Globus pallidus (tissue), 1 donor: Measurements from ENCODE around the gene AFAP1.

ENCODE experiments used
- DNase-seq: peaks from one replicate; pipeline ENCODE4 v3.0.0-alpha.2; 2015; ENCODE audit warnings: low spot score

The AFAP1 gene

DNA sequence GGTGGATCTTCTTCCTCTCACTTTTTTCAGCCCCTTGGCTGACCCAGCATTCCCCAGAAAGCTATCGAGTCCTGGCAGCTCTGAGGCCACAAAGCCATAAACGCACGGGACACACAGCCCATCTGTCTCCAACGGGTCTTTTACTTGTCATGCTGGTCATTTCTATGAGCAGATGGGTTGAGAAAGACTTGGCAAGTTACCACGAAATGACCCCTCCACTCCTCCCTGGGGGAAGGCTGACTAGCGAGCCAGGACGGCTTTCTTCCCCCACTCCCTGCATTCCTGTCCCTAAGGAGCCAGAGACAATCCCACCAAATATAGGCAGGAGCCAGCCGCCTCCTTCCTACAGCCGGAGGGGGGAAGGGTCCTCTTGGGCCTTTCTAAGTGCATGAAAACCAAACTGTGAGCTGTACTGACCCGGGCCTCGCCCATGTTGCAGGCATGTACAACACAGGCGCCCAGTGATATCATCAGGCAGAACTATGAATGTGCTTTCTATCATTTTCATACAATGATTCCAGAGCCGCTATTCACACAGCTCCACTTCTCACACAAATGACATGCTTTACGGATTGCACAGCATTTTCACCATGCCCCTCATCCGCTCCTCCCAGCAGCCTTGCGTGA, 28.6 kb downstream of the AFAP1 start:
- no peak for DNase-seq

DNA sequence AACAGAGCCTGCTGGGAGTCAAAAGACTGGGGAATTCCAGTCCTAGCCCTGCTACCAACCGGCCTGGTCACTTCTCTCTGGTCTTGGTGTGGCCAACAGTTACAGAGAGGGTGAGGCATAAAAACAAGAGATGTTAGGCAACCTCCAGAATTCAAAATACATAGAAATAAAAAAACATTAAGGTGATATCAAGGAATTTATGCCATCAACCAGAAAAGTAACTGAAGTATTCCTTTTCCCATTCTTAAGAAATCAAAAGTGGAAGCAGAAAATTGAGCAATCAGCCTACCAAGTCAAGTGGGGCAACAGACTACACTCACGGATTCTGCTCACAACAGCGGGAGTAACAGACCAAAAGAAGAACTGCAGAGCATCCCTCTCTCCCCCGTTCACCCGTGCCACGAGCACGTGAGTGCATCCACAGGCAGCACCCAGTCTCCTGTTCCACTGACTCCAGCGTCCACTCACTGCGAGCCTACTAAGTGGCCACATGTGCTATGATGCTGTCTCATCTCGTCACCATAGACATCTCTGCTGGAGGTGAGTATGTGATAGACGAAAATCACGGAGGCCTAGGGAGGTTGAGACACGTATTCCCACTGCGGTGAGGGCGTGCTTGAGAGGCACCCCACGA, 29.3 kb downstream of the AFAP1 start:
- no peak for DNase-seq

DNA sequence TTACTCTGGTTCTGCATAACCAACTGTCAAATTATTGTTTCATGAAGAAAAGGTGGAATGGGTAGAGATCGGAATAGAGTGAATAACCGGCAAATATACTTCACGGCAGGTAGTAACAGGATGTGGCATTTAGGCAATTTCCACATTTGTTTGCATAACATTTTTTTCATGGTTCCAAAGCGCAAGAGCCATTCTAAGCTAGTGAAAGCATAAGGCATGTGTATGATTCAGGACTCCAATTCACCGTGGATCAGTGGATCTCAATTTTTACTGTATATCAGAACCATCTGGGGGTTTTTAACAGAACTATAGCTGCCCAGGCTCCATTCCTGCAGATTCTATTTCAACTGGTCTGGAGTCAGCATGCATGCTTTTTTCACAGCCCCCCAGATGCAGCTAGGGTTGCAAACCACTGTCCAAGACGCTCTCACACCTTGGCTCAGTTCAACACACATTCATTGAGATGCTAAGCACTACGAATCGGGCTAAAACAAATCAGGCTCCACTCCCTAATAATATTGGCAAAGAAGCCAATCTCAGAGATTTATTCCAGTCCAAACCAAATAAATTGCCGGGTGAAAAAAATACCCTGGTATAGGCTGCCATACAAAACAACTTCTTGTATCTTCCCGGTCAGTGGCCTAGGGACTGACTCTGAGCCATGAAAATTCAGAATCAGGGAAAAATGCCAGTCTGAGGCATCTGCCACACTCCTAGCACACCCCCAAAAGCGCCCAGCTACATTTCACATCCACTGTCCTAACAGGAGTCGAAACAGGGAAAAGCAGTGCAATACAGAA, 30.0 kb downstream of the AFAP1 start:
- DNase-seq: no peak

DNA sequence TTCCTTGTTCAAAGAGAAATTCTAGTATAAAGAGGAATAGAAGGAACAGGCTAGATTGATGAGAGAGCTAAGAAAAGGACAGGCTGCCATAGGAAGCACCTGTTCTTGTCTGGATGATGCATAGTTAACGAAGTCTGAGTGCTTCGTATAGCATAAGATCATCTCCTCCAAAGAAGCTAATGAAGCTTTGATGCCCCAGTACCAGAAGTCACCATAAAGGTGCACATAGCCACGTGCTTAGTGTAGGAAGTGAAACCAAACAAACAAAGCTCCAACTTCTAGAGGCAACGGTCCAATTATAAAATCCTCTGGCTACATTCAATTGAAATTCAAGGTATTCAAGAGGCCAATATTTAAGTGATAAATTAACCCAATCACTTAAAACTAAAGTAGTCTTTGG, 31.0 kb downstream of the AFAP1 start:
- DNase-seq: no peak

DNA sequence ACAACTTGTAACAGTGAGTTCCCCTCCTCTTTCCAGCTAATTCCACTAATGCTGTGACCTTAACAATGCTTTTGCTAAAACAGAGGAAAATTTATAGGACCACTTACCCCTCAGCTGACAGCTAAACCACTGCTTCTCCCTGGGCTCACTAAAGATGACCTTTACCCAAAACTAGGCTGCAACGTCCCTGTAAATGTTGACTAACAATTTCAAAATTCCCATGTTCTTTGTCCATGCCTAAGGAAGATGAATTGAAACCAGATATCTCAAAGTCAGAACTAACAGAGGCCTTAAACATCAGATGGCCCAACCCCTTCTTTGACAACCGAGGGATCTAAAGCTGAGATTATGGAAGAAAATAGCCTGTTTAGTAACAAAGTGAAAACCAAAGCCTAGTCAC, 32.5 kb downstream of the AFAP1 start:
- no peak for DNase-seq

DNA sequence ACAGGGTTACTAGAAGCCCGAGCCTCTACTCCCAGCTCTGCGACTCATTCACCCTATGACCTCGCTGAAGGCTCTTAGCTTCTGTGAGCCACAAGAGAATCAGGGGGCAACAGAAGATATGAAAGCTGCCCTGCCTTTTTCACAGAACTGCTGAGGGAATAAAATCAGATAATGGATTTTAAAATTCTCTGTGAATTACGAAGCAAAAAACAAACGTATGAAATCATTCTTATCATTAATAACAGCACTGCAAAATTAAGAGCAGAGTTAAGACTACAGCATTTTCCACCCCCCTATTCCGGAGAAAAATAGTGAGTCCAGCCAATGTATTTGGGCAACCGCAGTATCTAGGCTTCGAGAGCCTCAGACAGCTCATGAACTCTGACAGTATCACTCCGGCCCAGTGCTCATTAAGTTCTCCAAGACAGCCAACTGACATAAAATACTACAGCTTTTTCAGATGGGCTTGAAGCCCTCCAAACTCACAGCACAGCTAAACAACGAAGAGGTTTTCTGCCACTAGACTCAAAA, 33.4 kb downstream of the AFAP1 start:
- no peak for DNase-seq

DNA sequence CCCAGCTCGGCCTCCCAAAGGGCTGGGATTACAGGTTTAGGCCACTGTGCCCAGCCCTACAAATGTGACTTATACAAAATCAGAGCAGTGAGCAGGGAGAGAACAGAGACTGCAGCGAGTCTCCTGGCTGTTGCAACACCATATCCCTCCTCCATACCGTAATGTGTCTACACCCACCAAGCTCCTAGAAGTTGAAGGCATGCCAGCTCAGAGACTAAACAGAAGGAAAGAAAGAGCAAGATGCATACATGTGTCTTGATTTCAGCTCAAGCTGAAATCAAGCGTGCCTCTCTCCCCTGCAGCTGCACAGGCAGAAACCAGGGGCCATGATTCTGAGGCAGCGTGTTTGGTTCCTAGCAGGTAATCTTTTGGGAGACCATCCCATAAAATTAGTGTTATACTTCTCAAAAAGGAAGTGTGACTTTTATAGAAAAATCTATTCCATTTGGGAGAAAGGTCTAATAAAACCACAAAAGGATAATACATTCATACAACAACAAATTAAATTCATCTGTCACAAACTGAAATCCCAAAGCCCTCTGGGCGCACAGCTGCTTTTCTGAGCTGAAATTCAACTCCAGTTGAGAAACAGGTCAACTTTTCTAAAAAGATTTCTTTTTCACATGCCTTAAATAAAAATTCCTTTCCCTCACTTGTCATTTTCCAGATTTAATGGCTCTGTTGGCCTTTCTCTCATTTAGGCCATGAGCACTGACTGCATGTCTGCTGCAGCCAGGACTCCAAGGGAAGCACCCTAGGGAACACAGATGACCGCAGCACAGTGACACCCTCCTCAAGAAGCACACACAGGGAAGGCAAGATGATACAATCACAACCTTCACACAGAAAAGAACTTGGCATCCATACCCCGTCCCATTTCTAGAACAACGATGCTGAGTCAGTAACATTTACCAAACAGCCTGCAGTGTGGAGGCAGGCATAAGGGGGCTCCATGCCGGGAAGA, 34.4 kb downstream of the AFAP1 start:
- DNase-seq: no peak

DNA sequence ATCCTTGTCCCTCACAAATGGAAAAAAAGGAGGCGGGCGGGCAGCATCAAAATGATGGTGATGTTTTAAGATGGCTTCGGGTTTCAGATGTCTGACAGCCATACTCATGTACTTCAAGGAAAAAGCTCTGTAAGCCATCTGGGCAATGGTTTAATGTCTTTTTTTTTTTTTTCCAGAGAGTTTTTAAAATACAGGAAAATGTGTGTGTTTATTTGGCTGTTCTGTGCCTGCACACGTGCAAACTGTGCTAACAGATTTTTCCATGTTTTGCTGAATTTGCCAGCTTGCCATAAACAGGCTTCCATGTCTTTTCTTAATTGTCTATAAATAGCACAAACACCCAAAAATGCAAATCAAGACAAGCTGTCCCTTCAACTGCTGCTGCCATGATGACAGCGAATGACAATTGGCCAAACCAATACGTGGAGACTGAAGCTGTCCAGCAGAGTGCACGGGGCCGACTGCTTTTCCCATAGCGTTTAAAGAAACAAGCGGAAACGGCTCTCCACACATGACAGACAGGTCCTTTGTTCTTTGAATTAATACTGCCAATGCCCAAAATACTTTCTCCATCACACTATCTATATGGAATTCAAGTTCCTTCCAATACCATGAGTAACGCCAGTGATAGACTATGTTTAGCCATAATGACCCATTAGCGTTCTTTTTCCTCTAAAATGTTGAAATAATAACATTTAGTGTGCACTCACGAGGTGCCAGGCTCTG, 35.7 kb downstream of the AFAP1 start:
- DNase-seq: no peak

DNA sequence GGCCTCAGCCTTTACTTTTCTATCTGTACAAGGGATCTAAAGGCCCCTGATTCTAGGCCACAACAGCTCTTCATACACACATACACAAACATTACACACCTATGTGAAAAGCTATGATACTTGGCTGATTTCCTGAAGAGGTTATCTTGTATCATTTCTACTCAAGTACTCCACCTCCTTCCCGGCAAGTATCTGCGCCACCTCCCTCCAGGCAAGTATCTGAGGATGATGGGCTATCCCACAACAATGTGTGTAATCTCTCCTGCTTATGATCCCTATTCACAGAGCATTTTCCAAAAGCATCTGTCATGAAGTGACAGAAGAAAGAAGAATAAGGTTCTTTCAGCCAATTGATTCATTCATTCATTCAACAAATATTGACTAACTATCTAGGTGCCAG, 36.8 kb downstream of the AFAP1 start:
- DNase-seq: no peak

DNA sequence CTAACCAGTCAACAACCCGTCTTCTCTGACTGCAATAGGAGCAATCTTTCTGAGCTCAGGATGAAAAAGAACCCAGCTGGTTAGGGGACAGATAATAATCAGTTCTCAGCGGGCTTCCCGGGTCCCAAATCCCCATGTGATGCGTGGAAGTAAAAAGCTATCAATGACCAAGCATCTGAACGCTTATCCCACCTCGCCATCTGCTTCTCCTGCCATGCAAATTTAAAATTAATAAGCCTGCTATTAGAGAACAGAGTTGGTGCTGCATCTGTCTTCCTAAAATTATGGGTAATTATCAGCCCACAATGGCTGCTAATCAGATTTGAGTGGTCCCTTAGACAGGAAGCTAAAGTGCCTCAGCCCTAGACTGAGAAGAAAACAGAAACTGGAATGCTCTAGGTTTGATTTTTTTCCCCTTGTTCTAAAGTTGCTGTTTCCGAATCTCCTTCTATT, 37.5 kb downstream of the AFAP1 start:
- no peak for DNase-seq

DNA sequence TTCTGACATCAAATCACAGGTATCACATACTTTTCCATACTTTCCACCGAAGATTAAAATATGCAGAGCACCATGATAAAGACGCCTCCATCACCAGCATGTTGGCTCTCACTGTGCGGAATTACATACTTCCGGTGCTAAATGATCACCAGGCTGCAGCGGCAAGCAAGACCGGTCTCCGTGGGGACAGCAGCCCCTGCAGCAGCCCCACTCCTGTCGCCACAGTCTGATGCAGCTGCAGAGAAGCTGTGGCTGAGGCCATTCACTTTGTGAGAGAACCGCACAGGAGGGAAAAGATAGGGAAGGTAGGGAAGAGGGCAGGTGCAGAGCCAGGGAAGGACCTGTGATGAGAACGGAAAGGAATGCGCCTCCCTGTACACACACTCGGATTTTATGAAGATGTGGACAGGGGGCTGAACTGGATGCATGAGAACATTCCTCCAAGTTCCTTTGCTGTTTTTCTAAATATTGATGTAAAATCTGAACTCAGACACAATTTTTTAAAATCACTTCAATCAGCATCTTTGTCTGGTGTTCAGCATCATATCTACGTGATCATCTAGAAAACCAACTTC, 38.3 kb downstream of the AFAP1 start:
- no peak for DNase-seq

DNA sequence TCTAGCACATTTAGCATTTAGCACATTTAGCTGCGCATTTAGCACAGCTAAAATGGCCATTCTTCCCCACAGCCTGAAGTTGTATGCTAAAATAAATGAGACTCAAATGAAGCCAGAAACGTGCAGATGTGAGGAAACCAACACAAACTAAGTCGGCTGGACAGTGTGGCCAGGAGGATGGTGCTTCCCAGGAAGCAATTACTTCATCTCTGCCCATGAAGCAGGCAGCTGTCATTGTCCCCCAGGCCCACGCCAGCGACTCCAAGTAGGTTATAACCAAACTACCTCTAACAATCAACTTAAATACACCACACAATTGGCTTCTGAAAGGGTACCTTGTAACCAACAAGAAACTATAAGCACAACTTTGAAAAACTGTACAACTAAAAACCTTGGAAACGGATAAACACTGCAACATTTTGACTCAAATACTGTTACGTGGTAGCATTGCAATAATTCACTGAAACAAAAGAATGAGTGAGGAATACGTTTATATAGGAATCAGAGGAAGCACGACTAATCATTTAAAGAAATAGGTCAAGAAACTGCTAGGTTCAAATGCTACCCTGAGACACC, 39.2 kb downstream of the AFAP1 start:
- no peak for DNase-seq

DNA sequence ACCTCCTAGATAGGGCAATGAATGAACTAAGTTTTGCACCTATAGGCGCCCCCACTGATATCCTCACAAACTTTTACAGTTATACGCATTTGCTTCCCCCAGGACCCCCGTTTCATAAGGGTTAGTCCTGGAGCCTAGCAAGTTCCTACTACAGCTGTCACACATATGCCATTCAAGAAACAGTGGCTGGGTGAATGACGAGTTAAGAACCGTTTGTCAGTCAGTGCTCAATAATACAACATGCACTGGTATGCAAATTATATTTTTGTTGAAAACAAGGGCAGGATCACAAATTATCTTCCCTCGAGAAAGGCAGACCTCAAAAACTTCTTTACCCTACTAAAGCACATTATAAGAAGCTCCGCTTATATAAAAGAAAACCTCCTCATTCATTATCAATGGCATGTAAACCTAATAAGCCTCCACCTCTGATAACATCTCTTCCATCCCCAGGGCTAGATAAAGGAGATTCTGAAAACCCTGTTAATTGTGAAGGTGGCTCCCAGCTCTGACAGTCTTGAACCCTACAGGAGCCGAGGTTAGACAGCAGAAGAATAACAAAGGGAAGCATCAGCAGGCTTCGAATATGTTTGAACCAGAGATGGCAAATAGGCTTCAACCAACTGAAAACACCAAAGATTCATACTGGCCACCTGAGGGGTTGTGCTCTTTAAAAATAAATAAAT, 40.3 kb downstream of the AFAP1 start:
- no peak for DNase-seq

DNA sequence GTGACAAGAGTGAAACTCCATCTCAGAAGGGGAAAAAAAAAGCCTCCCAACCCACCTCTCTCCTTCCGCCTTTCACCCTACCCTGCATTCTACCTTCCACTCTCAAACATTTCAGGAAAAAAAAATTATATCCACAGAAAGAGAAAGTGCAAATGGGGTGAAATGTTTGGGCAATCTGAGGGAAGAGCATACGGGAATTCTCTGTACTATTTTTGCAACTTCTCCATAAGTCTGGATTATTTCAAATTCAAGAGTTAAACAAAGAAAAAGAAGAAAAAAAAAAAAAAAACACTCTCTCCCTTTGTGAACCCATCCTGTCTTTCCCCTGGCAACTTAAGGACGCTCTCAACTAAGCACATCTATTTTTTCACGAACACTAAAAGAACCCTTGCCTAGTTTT, 41.3 kb downstream of the AFAP1 start:
- DNase-seq: no peak

DNA sequence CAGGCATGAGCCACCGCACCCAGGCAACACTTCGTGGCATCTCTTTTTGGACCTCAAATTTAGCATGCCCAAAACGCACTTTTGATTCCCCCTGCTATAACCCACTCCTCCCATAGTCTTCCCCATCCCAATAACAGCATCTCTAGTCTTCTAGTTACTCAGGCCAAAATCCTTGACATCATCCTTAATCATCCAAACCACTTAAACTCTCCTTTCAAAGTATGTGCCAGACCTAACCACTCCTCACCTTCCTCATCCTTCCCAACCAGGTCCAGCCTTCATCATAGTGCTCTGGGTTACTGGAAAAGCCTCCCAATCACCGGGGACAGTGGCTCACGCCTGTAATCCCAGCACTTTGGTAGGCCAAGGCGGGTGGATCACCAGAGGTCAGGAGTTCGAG, 41.9 kb downstream of the AFAP1 start:
- no peak for DNase-seq

DNA sequence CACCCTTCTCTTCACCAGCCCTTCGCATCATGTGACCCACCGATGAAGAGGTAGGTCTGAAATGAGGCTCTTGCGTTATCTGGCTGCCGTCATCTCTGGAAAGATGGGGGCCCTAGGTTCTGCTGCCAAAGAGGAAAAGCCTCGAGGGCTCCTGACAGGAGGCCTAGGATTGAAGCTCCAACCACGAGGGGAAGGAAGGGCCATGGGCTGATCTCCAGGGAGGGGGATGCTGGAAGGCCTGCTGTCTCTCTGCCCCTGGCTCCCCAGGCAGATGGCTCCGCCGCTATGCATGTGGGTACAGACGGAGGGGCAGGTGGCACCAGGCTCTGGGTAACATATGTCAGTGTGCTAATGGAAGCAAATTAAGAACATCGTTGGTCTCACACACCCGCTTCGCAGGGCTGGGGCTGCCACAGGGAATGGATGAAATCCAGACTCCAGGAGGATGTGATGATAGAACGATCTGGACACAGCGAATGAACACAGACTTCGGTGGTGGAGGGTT, 44.9 kb downstream of the AFAP1 start:
- no peak for DNase-seq

DNA sequence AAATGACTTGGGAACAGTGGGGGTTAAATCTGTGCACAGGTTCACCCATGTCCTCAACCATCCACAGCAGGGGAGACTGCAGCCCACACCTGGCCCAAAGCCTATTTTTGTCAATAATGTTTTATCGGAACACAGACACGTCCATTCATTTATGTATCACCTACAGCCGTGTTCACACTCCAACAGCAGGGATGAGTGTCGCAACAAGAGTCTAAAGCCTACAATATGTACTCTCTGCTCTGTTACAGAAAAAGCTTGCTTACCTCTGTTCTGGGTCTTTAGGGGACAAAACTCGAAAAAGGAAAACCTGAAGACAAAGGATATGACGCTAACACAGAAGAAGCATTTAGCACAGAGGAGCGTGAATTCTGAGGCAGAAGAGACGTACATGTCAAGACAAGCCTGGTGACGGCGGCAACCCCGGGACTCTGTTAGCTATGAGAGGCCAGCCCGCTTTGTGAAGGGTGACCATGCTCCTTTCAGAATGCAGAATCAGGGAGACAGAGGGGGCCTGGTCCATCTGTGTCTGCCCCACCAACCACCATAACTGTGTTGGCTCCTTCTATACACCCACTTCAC, 45.5 kb downstream of the AFAP1 start:
- no peak for DNase-seq

DNA sequence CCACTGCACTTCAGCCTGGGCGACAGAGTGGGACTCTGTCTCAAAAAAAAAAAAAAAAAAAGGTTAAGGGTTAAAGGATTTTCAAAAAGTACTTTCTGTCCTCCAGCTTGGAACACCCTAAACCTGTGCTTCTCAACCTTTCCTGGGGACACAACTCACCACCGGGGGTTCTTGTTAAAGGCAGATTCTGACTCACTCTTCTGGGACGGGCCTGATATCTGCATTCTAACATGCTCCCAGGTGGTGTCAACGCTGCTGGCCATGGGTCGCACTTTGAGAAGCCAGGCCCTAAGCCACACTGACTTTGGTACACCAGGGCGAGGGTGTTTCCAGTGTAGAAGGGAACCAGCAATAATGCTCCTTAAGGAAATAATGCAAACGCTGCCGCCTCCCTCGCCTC, 46.1 kb downstream of the AFAP1 start:
- no peak for DNase-seq
